HG02588 (cell line): ENCODE data around the gene CCND3.

ENCODE experiments used
- ATAC-seq: cut with Tn5 transposase; IDR thresholded peaks from one replicate; pipeline ENCODE4 v1.9.1; 2021; ENCODE audit warnings: mild to moderate bottlenecking, moderate library complexity; ENCODE audit not compliant: unreplicated experiment

The CCND3 gene

DNA sequence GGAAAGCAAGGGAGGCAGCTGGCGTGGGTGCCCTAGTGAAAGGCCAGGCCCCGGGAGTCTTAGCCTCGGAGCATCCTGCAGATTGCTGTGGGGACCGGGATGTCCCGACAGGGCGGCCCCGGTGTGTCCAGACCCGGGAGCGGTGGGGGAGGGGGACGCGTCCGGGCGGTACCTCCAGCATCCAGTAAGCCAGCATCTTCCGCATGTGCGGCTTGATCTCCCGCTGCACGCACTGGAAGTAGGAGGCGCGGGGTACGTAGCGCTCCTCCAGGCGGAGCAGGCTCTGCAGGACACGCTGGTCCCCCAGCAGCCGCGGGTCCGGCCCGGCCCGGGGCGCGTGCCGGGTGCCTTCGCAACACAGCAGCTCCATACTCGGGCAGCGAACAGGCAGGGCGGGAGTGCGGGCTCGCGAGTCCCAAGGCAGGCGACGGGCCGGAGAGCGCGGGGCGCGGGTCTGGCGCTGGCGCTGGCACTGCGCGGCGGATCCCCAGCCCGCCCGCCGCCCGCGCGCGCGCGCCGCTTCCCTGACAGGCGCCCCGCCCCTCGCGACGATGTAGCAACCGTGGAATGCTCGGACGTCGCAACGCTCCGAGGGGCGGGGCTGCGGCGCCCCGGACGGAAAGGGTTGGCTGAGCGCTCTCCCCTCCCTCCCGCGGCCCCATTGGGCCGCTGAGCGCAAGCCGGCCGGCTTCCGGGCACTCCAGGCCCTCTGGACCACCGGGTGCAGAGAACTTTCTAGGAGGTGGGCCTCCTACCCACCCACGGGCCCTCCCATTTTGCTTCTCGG lies at the start of gene CCND3:
Gene CCND3, minus strand, starts transcription at position 529 of the 787 bp plus-strand sequence. Its CDS starts 159 bp downstream, at position 370.
- ATAC-seq: peak; percentile 89

DNA sequence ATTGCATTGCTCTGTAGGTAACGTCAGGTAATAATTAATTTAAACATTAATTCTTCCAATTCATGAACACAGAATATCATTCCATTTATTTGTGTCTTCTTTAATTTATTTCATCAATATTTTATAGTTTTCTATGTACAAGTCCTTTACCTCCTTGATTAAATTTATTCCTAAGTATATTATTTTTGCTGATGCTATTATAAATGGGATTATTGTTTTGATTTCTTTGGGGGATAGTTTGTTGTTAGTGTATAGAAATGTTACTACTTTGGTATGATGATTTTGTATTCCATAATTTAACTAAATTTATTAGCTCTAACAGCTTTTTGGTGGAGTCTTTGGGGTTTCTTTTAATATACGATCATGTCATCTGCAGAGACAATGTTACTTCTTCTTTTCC lies 44.7 kb upstream of the CCND3 start:
- no peak for ATAC-seq

DNA sequence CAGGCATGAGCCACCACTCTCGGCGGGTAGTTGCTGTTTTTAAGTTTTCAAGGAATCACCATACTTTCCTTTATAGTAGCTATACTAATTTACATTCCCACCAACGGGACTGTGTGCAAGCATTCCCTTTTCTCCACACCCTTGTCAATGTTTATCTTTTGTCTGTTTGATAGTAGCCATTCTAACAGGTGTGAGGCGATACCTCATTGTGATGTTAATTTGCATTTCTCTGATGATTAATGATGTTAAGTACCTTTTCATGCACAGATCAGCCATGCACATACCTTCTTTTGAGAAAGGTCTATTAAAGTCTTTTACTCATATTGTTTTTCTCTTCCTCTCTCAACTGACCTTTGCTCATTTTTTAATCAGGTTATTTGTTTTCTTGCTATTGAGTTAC lies 43.0 kb upstream of the CCND3 start:
- no peak for ATAC-seq

DNA sequence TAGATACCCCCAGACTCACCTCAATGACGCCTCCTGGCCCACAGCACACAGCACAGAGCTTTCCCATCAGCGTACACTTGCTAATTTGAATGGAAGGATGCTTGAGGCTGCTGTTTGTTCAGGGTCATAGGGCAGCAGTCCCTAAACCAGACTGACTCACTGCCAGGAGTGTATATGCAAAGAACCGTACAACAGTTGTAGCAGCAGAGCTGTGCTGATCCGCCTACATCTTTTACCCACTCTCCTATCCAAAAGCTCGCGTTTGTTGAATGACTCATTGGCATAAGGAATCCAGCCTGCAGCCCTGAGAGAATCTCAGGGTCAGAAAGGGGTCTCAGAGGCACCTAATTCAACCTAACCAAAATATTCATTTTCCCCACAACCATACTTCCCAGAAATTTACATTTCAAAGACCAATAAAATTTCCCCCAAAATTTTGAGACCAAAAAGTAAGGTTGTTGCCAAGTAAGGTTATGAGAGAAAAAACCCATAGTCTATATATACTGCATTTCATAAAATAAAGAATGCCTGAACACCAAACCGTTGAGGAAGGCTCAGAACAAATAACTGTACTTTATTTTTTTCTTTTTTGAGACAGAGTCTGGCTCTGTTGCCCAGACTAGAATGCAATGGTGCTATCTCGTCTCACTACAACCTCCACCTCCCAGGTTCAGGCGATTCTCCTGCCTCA lies 35.3 kb upstream of the CCND3 start:
- ATAC-seq: no peak

DNA sequence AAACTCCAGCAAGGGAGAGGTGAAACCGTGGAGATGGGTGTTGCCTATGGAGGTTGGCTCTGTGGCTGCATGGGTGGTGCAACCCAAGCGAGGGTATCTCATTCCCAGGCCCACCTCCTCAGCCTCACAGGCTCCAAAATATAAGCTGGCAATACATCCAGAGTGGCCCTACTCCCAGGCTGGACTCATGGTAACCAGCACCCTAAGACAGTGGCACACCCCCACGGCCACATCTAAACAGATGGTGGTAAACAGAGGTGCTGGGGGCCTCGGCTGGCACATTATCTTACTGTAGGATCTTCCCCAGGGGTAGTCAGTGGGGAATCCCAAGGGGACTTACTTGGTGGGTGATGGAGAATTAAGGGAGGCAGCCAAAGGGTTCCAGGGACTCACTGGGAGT lies 33.7 kb upstream of the CCND3 start:
- ATAC-seq: no peak

DNA sequence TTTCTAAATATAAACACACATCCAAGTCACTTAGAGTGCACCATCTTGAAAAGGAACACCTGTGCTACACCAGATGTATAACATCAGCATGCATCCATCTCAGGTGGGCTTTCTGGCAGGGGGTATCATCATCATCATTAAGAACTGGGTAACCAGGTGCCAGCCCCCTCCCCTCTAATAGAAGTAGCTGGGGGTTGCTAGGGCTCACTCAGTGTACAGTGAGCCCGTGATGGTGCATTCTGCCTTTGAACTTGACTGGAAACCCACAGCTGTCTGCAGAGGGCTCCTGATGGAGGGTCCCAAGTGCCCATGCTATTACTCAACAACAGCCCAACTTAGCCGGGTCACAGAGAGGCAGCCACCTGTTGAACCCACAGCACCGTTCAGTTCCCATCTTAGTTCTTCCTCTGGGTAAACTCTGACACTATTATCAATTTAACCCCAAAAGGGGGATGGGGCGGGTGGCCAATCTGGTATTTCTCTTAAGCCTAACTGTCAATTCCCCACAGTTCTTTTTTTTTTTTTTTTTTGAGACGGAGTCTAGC lies 32.7 kb upstream of the CCND3 start:
- no peak for ATAC-seq

DNA sequence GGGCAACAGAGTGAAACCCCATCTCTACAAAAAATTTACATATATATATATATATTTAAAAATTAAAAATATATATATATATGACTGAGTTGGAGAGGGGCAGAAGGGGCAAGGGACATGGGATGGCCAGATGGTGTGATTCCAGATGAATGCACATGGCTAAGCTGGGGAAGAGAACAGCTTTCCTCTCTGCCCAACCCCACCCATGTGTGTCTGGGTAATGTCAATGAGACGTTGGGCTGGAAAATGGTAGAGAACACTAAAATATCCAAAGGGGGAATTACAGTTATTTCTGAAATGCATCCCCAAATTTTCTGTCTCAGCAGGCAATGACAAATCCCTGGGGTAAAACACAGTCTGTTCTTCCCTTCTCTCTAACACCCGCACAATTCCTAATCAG lies 31.2 kb upstream of the CCND3 start:
- no peak for ATAC-seq

DNA sequence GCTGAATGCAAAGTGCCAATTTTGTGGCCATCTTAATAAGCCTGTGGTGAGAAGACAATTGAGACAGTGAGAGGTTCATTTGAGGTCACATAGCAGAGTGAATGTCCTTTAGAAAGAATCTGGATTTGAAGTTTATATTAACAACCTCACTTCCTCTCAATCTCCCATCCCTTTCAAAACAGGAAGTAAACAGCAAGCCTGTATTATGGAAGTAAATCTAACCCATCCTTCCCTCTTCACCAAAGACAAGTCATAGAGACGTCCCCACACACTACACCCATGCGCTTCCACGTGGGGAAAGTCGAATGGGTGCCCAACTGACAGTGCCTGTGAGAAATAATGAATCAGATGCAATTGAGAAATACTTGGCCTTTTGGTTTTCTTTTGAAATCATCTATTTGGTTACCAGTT lies 28.8 kb upstream of the CCND3 start:
- ATAC-seq: no peak

DNA sequence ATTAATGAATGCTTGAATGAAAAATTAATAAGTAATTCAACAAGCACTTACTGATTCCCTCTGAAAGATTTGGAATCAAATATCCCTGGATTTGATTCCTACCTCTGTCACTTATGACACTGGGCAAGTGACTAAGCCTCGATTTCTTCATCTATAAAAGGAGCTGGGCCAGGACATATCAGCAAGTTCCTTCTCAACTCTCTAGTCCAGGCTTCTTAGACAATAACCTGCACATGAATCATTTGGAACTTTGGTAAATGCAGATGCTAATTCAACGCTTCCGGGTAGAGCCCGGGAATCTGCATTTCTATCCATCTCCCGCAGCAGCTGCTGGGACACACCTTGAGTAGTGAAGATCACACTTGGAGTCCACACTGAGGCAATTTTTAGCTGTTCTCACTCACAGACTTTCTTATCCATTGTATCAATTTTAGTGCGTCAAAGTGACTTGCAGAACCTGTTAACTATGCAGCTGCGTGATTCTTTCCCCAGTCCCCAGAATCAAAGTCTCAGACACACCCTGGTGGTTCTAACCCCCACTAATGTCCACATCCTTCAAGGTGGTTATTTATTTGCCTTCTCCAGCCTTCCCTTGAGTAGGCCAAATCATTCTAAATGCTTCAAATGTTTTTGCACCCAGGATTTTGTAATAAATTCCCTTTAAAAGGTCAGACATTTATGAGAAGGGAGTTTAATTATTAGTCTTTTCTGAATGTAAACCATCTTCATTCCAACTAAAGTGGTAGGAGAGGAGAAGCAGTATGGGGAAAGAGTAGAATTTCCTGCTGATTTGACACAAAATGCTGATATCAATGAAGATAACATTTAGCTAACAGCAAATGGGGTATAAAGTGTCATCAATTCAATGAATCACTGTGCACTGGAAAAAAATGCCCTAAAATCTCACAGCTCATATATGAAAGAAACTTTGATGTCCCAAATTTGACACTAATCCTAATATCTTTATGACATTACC lies 26.0 kb upstream of the CCND3 start:
- ATAC-seq: no peak

DNA sequence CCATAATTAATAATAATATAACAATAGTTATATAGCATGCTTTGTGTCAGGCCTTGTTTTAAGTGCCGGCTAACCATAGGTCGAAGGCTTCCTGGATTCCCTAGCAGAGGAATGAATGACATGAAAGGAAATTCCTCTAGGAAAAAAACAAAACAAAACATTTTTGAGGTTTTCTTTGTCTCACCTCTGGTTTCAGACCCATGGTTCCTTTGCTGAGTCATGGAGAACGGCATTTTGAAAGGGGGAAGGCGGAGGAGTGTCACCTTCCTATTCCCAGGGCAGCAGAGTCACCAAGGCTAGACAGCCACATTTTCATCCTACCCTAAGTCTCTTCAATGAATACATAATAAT lies 25.3 kb upstream of the CCND3 start:
- ATAC-seq: no peak

DNA sequence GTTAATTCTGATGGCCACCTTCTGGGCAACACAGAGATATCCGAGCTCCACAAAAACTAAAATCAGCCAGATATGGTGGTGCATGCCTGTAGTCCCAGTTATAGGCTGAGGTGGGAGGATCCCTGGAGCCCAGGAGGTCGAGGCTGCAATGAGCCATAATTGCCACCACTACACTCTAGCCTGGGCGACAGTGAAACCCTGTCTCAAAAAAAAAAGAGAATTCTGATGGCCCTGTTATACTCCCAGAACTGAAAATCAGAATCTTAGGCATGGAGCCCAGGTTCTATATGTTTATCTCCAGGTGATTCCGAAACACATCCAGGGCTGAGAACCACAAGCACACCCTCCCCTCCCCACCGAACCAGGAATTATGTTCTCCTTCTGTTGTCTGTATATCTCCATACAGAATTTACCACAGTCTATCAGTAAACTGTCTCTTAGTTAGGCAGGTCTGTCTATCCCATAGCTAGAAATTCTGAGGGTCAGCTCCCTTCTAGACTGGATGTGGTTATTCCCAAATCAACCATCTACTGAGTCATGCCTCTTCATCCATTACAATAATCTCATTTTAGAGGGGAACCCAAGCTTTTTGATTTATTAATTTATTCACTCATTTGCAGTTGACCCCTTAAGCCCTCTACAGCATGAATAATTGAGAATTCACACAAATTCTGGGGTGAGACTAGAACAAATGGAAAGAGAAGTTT lies 24.8 kb upstream of the CCND3 start:
- no peak for ATAC-seq

DNA sequence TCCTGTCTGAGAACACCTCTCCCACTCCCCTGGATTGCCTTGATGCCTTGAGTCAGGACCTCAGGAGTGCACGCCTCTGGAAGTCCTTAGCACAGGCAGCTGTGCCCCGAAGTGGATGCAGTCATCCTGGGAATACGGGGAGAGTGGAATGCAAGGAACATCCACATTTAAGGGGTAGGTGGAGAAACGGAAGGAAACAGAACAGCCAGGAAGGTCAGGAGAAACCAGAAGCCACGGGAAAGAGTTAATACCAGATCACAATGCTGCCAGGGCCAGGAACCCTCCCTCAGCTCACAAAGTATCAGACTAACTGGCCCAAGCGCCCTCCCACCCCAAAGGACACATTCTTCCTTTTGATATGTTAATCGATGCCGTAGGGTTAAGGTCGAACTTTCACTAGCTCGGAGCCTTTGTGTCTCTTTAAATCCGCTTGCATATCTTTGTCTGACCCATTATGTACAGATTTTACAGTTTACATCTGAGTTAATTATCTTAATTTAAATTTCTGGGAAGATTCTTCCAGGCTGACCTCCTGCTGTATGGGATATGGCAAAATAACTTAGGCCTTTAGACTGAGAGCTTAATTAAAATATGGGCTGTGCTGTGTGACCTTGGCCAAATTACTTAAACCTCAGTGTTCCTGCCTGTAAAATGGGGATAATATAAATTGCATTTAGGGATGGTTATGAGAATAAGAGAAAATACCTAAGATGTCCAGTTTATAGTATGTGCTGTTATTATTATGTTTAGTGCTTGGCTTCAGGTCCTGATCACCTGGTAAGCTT lies 24.0 kb upstream of the CCND3 start:
- ATAC-seq: no peak

DNA sequence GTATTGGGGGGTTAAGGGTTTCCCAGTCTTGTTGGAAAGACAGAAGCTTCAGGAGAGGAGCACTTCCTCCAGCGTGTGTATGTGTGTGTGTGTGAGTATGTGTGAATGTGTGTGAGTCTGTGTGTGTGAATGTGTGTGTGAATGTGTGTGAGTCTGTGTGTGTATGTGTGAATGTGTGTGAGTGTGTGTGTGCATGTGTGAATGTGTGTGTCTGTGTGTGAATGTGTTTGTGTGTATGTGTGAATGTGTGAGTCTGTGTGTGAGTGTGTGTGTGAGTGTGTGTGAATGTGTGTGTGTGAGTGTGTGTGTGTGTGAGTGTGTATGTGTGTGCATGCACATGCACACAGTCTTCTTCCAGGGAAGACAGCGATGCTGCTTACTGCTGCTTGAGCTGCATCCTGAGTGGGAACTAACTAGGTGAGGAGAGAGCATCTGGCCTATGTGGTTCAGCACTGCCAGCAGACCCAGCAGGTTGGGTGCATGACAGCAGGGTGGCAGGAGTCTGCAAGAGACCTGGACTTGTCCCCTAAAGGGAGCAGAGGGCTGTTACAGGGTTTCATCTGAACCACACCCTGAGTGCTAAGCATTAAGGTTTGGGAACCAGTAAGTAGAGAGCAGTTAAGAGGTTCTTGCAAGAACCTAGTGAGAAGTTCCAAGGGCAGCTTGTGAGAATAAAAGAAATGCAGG lies 22.7 kb upstream of the CCND3 start:
- ATAC-seq: no peak

DNA sequence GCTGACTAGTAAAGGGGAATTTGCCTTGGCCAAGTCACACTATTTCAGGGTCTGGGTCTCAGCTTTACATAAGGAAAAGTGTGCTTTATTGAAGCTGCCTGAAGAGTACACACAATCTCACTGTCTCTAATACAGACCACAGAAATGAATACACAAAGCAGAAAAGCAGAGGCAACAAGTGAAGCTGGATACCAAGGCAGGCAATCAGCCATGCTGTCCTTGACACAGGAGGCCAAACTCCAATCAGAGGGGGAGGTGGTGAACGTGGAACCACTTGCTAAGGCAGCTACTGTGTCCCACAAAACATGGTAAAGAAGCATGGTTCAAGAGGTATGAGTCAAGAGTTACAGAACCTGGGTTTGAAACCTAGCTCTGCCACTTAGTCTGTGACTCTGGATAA lies 21.8 kb upstream of the CCND3 start:
- no peak for ATAC-seq

DNA sequence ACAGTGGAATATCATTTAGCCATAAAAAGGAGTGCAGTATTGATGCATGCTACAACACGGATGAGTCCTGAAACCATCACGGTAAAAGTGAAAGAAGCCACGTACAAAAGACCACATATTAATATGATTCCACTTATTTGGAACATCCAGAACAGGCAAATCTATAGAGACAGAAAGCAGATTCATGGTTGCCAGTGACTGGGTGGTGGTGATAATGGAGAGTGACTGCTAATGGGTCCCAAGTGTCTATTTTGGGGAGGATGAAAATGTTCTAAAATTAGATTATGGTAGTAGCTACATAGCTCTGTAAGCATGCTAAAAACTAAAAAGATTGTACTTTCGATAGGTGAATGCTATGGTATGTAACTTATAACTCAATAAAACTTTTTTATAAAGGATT lies 18.4 kb upstream of the CCND3 start:
- no peak for ATAC-seq

DNA sequence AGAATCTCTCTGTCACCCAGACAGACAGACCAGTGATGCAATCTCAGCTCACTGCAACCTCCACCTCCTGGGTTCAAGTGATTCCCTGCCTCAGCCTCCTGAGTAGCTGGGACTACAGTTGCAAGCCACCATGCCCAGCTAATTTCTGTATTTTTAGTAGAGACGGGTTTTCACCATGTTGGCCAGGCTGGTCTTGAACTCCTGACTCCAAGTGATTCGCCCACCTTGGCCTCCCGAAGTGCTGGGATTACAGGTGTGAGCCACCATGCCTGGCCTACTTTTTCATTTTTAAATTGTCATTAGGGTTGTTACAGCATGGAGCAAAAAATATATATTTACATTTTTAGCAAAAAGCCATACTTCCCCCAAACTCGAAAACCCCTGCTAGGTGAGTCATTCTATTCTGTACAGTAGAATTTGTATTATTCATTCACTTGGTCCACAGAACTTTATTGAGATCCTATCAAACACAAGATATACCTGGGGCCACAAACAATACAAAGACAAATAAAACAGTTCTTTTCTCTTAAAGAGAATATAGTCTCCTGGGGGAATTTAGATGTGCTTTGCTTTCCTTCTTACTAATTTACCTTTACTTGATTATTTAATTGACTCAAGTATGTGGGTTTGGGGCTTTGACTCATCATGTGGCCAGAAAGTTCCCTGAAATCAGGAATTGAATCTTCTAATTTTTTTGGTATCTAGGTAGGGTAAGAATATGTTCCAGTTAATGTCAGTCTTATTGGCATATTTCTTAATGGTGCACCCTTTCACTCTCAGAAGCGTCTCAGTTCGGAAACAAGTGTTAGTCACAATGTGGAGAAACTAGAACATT lies 16.6 kb upstream of the CCND3 start:
- ATAC-seq: no peak

DNA sequence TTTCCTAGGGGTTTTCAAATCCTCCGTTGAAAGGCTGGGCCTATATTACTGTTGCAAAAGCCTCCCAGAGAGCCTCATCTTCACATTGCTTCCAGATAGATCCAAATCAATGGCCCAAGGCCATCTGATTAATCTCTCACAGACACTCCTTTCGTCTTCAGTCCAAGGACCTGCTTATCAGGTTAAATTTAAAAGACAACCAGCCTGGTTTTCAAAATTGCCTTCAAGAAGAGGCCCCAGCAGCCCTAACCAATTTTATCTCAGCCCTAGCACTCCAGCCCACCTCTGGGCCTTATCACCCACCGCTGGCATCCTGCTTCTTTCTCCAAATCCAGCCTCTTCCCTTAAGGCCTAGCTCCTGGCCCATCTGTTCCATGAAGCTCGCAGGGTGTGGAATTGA lies 15.5 kb upstream of the CCND3 start:
- no peak for ATAC-seq

DNA sequence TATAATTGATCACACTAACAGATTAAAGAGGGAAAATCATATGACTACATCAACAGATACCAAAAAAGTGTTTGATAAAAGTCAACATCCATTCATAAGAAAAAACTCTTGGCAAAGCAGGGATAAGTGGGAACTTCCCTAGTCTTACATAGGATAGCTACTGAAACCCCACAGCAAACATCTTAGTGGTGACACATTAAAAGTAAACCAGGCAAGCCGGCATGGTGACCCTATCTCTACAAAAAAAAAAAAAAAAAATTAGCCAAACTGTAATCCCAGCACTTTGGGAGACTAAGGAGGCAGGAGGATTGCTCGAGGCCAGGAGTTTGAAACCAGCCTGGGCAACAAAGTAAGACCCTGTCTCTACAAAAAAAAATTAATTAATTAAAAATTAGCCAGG lies 13.8 kb upstream of the CCND3 start:
- ATAC-seq: no peak
